ENCODE measurements around the gene FGD2. TPM values are rescaled to one million over a fixed set of nuclear protein-coding genes. Genes with fewer than 3 reads are reported as not detected.

FGD2 gene
- total RNA-seq, 1 experiment from 2014 or later, result 0.13 TPM

GRCh38 chr6:37077191-37077904, 71.9 kb downstream of the FGD2 start:
- no peak overlapping the region for H4K5ac ChIP-seq (ENCODE audit: insufficient read length, low read depth, low read length)
- no peaks in the 10 kb centered on the region for H3K79me1 ChIP-seq (ENCODE audit: insufficient read depth, low read depth, low read length, poor library complexity, severe bottlenecking)
- H3K27ac ChIP-seq (ENCODE audit: insufficient read length, low read depth, low read length), result no peak overlapping the region
- H3K9me3 ChIP-seq (ENCODE audit: control insufficient read depth, low read depth, low read length), result no peaks in the 10 kb centered on the region
- H4K20me1 ChIP-seq (ENCODE audit: control insufficient read depth, insufficient read depth, insufficient read length), result no peaks in the 10 kb centered on the region
- Mint-ChIP-seq H3K27ac (peak overlapping the region; percentile 57 to 87 (median 85); a peak in 4 of 7 replicates), H3K36me3 (ENCODE audit: insufficient read depth in 1 of 3, low read depth in 3 of 3) (peaks cover under 1 to 6% (median 3%) of the 10 kb centered on the region in 3 experiments; a peak in 4 of 7 replicates), H3K27me3 (ENCODE audit: low read depth) (no peaks in the 10 kb centered on the region), H3K4me1 (peaks cover 19 to 26% of the 10 kb centered on the region in 2 experiments), H3K9me3 (peaks cover 0 to 5% of the 10 kb centered on the region in 2 experiments; a peak in 4 of 5 replicates), H3K4me3 (no peak overlapping the region)
- H3K14ac ChIP-seq (ENCODE audit: insufficient read depth, low read length), result 0 out of 2 replicates have a peak overlapping the region, but pooled peaks have one; percentile 22
- no peak for TF ChIP-seq CTCF (conservative IDR thresholded peaks at IDR 0.05)
- H3K9ac ChIP-seq (ENCODE audit: extremely low read depth, insufficient read length, low read length), result no peak overlapping the region
- H3K18ac ChIP-seq (ENCODE audit: insufficient read length, low read depth, low read length), result peak overlapping the region; percentile 40
- no peak overlapping the region for H3K4ac ChIP-seq (ENCODE audit: low read depth, low read length)
- H3K27me3 ChIP-seq (ENCODE audit: insufficient read depth, low read length), result no peaks in the 10 kb centered on the region
- no peak overlapping the region for H2BK15ac ChIP-seq (ENCODE audit: low read depth, low read length)
- no CpG with 5 or more reads among the region's 11 CpGs for WGBS (ENCODE audit: extremely low coverage, insufficient read length, low lambda C conversion rate)
- H2AFZ ChIP-seq (ENCODE audit: low read length), result no peak overlapping the region
- no peak overlapping the region for H3K4me2 ChIP-seq (ENCODE audit: insufficient read depth, insufficient read length, low read length)
- no peak overlapping the region for H3T11ph ChIP-seq (ENCODE audit: low read length)
- no peak for DNase-seq
- H3K23ac ChIP-seq (ENCODE audit: insufficient read length, low read depth, low read length), result no peak overlapping the region
- H2AK5ac ChIP-seq (ENCODE audit: insufficient read length, low read length), result no peak overlapping the region
- no peaks in the 10 kb centered on the region for H3K23me2 ChIP-seq (ENCODE audit: insufficient read length, low read depth, low read length, poor library complexity, severe bottlenecking)
- no peak overlapping the region for H4K8ac ChIP-seq (replicated peaks; ENCODE audit: insufficient read length, low read depth, low read length)
- H4K91ac ChIP-seq (ENCODE audit: insufficient read length, low read depth, low read length), result no peak overlapping the region
- no peak overlapping the region for H2BK12ac ChIP-seq (ENCODE audit: insufficient read length, low read depth, low read length)
- H3K4me1 ChIP-seq (ENCODE audit: insufficient read depth, low read length), result no peaks in the 10 kb centered on the region; the same call in none of the 2 replicates
- no peak overlapping the region for H2BK120ac ChIP-seq (ENCODE audit: low read depth, low read length, poor library complexity, severe bottlenecking)
- H2BK5ac ChIP-seq (ENCODE audit: insufficient read length, low read length), result no peak overlapping the region
- H2BK20ac ChIP-seq (ENCODE audit: low read depth, low read length, poor library complexity, severe bottlenecking), result no peak overlapping the region
- H3K79me2 ChIP-seq (ENCODE audit: insufficient read depth, low read length), result no peaks in the 10 kb centered on the region
- H3K56ac ChIP-seq (ENCODE audit: insufficient read length, low read depth, low read length), result no peak overlapping the region
